HCT116 (cell line): ENCODE results near the gene GALNT14. TPM values are rescaled to one million over a fixed set of nuclear protein-coding genes. Genes with fewer than 3 reads are reported as not detected.

Source experiments
- ATAC-seq: fragments of 200-7000 bp; cut with Tn5 transposase; 2 replicates; pipeline ENCODE4 v1.9.1; 2020; ENCODE audit warnings: mild to moderate bottlenecking, moderate library complexity
- BruUV-seq: library from RNA; stranded (reverse); fragments of 400-500 nt; replicated peaks from 2 replicates; lab custom pipeline; 2021; lab: Mats Ljungman, UMichigan
- CTCF ChIA-PET: fragments of 300-600 bp; sonication (Branson Sonifier 250); formaldehyde crosslinking; loops from one replicate; lab custom pipeline; 2021; ENCODE audit warnings: antibody characterized with exemption; lab: Charles Lee
- POLR2A ChIA-PET: fragments of 300-600, 350-600 bp; sonication (Branson Sonifier 250); formaldehyde crosslinking; loops from one replicate; lab custom pipeline; 2021; ENCODE audit warnings: antibody characterized with exemption; lab: Charles Lee
- RAD21 ChIA-PET, 2 experiments: fragments of 300-600 bp; sonication (Branson Sonifier 250); formaldehyde crosslinking; loops; one replicate each; lab custom pipeline; 2023; ENCODE audit warnings: low total read pairs in 2 of 2; ENCODE audit not compliant: uncharacterized antibody in 2 of 2, unreplicated experiment in 2 of 2, low non-redundant PET in 1 of 2; lab: Charles Lee
- DNase-seq: peaks from one replicate; pipeline ENCODE4 v3.0.0-alpha.2; 2010; ENCODE audit warnings: low read depth, low spot score
- H2AFZ ChIP-seq: fragments of 200-600 bp; shearing (Covaris generic), sonication (generic); 2 replicates; pipeline ENCODE4 v1.6.1; 2017; ENCODE audit warnings: low read depth, mixed run types, mixed read lengths, antibody characterized with exemption, low read length; ENCODE audit not compliant: poor library complexity, severe bottlenecking
- H3K27ac ChIP-seq: 2 replicates; pipeline ENCODE4 v1.5.1; 2012; ENCODE audit warnings: low read depth, low read length
- H3K27me3 ChIP-seq: fragments of 200-600 bp; sonication (generic); 2 replicates; pipeline ENCODE4 v1.6.1; 2016; ENCODE audit warnings: mixed run types, low read length, mixed read lengths; ENCODE audit not compliant: insufficient read depth
- H3K36me3 ChIP-seq, 2 experiments: fragments of 200-500 bp in 1 of 2; fragments of 200-600 bp in 1 of 2; sonication (Bioruptor generic) in 1 of 2; sonication (generic) in 1 of 2; 2 replicates each; pipeline versions ENCODE4 v1.5.1 to v1.6.1; 2014 to 2016; ENCODE audit warnings: low read length in 2 of 2, inconsistent platforms in 1 of 2, mixed read lengths in 1 of 2, mixed run types in 1 of 2; ENCODE audit not compliant: insufficient read depth in 2 of 2, control insufficient read depth in 1 of 2
- H3K4me1 ChIP-seq, 2 experiments: fragments of 200-600 bp in 1 of 2; sonication (generic) in 1 of 2; 2 replicates each; pipeline versions ENCODE4 v1.5.1 to v1.6.1; 2012 to 2017; ENCODE audit warnings: low read length in 2 of 2, inconsistent platforms in 1 of 2, mild to moderate bottlenecking in 1 of 2, mixed read lengths in 1 of 2, mixed run types in 1 of 2, moderate library complexity in 1 of 2; ENCODE audit not compliant: insufficient read depth in 2 of 2, control insufficient read depth in 1 of 2
- H3K4me2 ChIP-seq: fragments of 200-600 bp; sonication (generic); 2 replicates; pipeline ENCODE4 v1.6.1; 2017; ENCODE audit warnings: mixed run types, low read length, mixed read lengths
- H3K4me3 ChIP-seq, 2 experiments: fragments of 200-600 bp in 1 of 2; sonication (generic) in 1 of 2; replicated peaks in 1 of 2; 2 replicates each; pipeline ENCODE4 v1.5.1; 2011 to 2016; ENCODE audit warnings: low read length in 2 of 2, control low read depth in 1 of 2, low read depth in 1 of 2, mild to moderate bottlenecking in 1 of 2, mixed read lengths in 1 of 2, mixed run types in 1 of 2
- H3K79me2 ChIP-seq: fragments of 200-600 bp; sonication (generic); 2 replicates; pipeline ENCODE4 v1.6.1; 2017; ENCODE audit warnings: mild to moderate bottlenecking, mixed run types, low read length, moderate library complexity, mixed read lengths; ENCODE audit not compliant: insufficient read depth
- H3K9ac ChIP-seq: fragments of 200-600 bp; sonication (generic); 2 replicates; pipeline ENCODE4 v1.6.1; 2016; ENCODE audit warnings: low read length, mixed read lengths
- H3K9me2 ChIP-seq: fragments of 200-600 bp; sonication (generic), shearing (Covaris generic); 2 replicates; pipeline ENCODE4 v1.6.1; 2017; ENCODE audit warnings: mixed run types, mild to moderate bottlenecking, moderate library complexity; ENCODE audit not compliant: insufficient read depth
- H3K9me3 ChIP-seq, 2 experiments: fragments of 200-500 bp in 1 of 2; fragments of 200-600 bp in 1 of 2; sonication (Bioruptor generic) in 1 of 2; sonication (generic) in 1 of 2; 2 replicates each; pipeline ENCODE4 v1.6.1; 2014 to 2017; ENCODE audit warnings: low read length in 2 of 2, mixed read lengths in 2 of 2, inconsistent platforms in 1 of 2, low read depth in 1 of 2, mild to moderate bottlenecking in 1 of 2, mixed run types in 1 of 2, moderate library complexity in 1 of 2; ENCODE audit not compliant: control insufficient read depth in 1 of 2, insufficient read depth in 1 of 2
- H4K20me1 ChIP-seq: fragments of 200-600 bp; sonication (generic), shearing (Covaris generic); 2 replicates; pipeline ENCODE4 v1.6.1; 2017; ENCODE audit warnings: mixed run types, mild to moderate bottlenecking, moderate library complexity; ENCODE audit not compliant: insufficient read depth
- CBX3 ChIP-seq: IDR thresholded peaks from 2 replicates; pipeline ENCODE4 v1.6.1; 2012; ENCODE audit warnings: low read depth
- CTCF ChIP-seq, 3 experiments: fragments of 200-600 bp in 1 of 3; sonication (generic) in 1 of 3; IDR thresholded peaks in 2 of 3; conservative IDR thresholded peaks in 1 of 3; 2 replicates each; pipeline ENCODE4 v1.5.1; 2012 to 2017; ENCODE audit warnings: low read depth in 2 of 3, low read length in 2 of 3, antibody characterized with exemption in 1 of 3, borderline replicate concordance in 1 of 3, control low read depth in 1 of 3, mild to moderate bottlenecking in 1 of 3, mixed read lengths in 1 of 3, mixed run types in 1 of 3, moderate library complexity in 1 of 3; ENCODE audit not compliant: insufficient read depth in 1 of 3
- EGR1 ChIP-seq: IDR thresholded peaks from 2 replicates; pipeline ENCODE4 v1.6.1; 2012; ENCODE audit warnings: low read depth
- EZH2 ChIP-seq: fragments of 200-600 bp; sonication (generic); IDR thresholded peaks from 2 replicates; pipeline ENCODE4 v1.6.1; 2017; ENCODE audit warnings: antibody characterized with exemption, mixed run types
- RAD21 ChIP-seq: IDR thresholded peaks from 2 replicates; pipeline ENCODE4 v1.6.1; 2012; ENCODE audit warnings: low read depth, mild to moderate bottlenecking
- ZFX ChIP-seq: fragments of 450-650 bp; IDR thresholded peaks from 2 replicates; pipeline ENCODE4 v1.6.1; 2017
- intact Hi-C: fragments of 100-400 bp; cut with micrococcal nuclease; formaldehyde crosslinking; loops from 2 replicates; pipeline ENCODE4 v1.10.0; 2022
- total RNA-seq: library from RNA; stranded (reverse); gene quantifications from one replicate; pipeline ENCODE4 v1.2.1, GENCODE V29; 2021; ENCODE audit not compliant: unreplicated experiment

Gene GALNT14
- total RNA-seq, 1 experiment from 2014 or later = 11.2 TPM

GRCh38 chr2:31080361-31080760 is 57.9 kb downstream of the GALNT14 start:
- Histone ChIP-seq H3K4me1 (peaks cover 0 to 4% of the 10 kb centered on the region in 2 experiments; a peak in 1 of 4 replicates), H3K36me3 (no peaks in the 10 kb centered on the region), H3K4me2 (no peak overlapping the region), H3K9me2 (no peaks in the 10 kb centered on the region), H3K9ac (no peak overlapping the region), H3K79me2 (no peaks in the 10 kb centered on the region), H2AFZ (no peak overlapping the region), H3K27ac (no peak overlapping the region), H3K4me3 (no peak overlapping the region), H3K9me3 (no peaks in the 10 kb centered on the region), H4K20me1 (no peaks in the 10 kb centered on the region), H3K27me3 (0 out of 2 replicates have a peak, but pooled peaks cover 11% of the 10 kb centered on the region)
- CTCF ChIA-PET = no interaction called here
- no peak for DNase-seq
- no peak for ATAC-seq
- intact Hi-C loops = no loop called here
- POLR2A ChIA-PET = no interaction called here
- no TSS peak for BruUV-seq
- no peak for TF ChIP-seq RAD21
- no peak for TF ChIP-seq EGR1
- no peak for TF ChIP-seq CBX3
- TF ChIP-seq ZFX = no peak
- RAD21 ChIA-PET = no interaction called here

- no peak for TF ChIP-seq EZH2
- TF ChIP-seq CTCF (IDR thresholded peaks at IDR 0.05 in 2 of 3, conservative IDR thresholded peaks at IDR 0.05 in 1 of 3; ENCODE audit: borderline replicate concordance in 1 of 3, insufficient read depth in 1 of 3, low read depth in 2 of 3, low read length in 2 of 3) = peak in 2 of 3 experiments; percentile 36 to 41; a peak in 3 of 6 replicates
- TF ChIP-seq, all 23 proteins: peak for 1
- intact Hi-C loops = no loop called here
- Histone ChIP-seq H3K36me3 (no peaks in the 10 kb centered on the region), H3K9me2 (no peaks in the 10 kb centered on the region), H2AFZ (no peak overlapping the region), H3K9me3 (no peaks in the 10 kb centered on the region), H3K4me1 (peaks cover 0 to 4% of the 10 kb centered on the region in 2 experiments; a peak in 1 of 4 replicates), H4K20me1 (no peaks in the 10 kb centered on the region), H3K9ac (no peak overlapping the region), H3K79me2 (no peaks in the 10 kb centered on the region), H3K27ac (no peak overlapping the region), H3K27me3 (0 out of 2 replicates have a peak, but pooled peaks cover 11% of the 10 kb centered on the region), H3K4me3 (no peak overlapping the region), H3K4me2 (no peak overlapping the region)
- DNase-seq (no peak), ATAC-seq (peak; percentile 47; the same call in 1 of the 2 replicates)
- CTCF ChIA-PET = no interaction called here
- no TSS peak for BruUV-seq
- POLR2A ChIA-PET = no interaction called here
- RAD21 ChIA-PET = no interaction called here
Observed at GRCh38 chr2:31079665-31080064, 58.6 kb downstream of the GALNT14 start.
